ENCODE data around the gene CCRL2.
"Not testable (repeated sequence)": the region's sequence is repeated elsewhere in the genome, so short reads cannot be mapped to it uniquely, and the experiment has no call there.

Gene CCRL2

GRCh38 chr3:46429671-46430070, 22.6 kb downstream of the CCRL2 start:
- DNase-seq = no peak

GRCh38 chr3:46430879-46431278, 23.8 kb downstream of the CCRL2 start:
- not testable (repeated sequence) for DNase-seq

- not testable (repeated sequence) for DNase-seq
Observed at GRCh38 chr3:46431905-46432304, 24.8 kb downstream of the CCRL2 start.

- not testable (repeated sequence) for DNase-seq
Observed at GRCh38 chr3:46433118-46433517, 26.1 kb downstream of the CCRL2 start.

GRCh38 chr3:46433841-46434240, 26.8 kb downstream of the CCRL2 start:
- no peak for DNase-seq

GRCh38 chr3:46435081-46435726, 28.1 kb downstream of the CCRL2 start:
- no peak for DNase-seq

GRCh38 chr3:46438831-46439230, 31.8 kb downstream of the CCRL2 start:
- no peak for DNase-seq

GRCh38 chr3:46440531-46441294, 33.7 kb downstream of the CCRL2 start:
- no peak for DNase-seq

GRCh38 chr3:46442576-46443530, 35.8 kb downstream of the CCRL2 start:
- peak; percentile 7 for DNase-seq

- no peak for DNase-seq
Observed at GRCh38 chr3:46447228-46447985, 40.3 kb downstream of the CCRL2 start.

- no peak for DNase-seq
Observed at GRCh38 chr3:46448721-46449120, 41.7 kb downstream of the CCRL2 start.

GRCh38 chr3:46449755-46450552, 42.9 kb downstream of the CCRL2 start:
- no peak for DNase-seq

GRCh38 chr3:46453526-46454208, 46.6 kb downstream of the CCRL2 start:
- DNase-seq = no peak

- DNase-seq = no peak
Observed at GRCh38 chr3:46454209-46454595, 47.1 kb downstream of the CCRL2 start.

GRCh38 chr3:46454606-46455005, 47.5 kb downstream of the CCRL2 start:
- DNase-seq = no peak

- DNase-seq = no peak
Observed at GRCh38 chr3:46455231-46456115, 48.4 kb downstream of the CCRL2 start.

GRCh38 chr3:46456118-46456517, 49.1 kb downstream of the CCRL2 start:
- DNase-seq = no peak

Data from NCI-H2227 treated with DMSO at 0.1 percent for 48 hours (cell line).